Esophagus muscularis mucosa (tissue), 4 donors: ENCODE results near the gene BPIFB6. TPM values are rescaled to one million over a fixed set of nuclear protein-coding genes. Genes with fewer than 3 reads are reported as not detected.

ENCODE experiments used
- DNase-seq: peaks from one replicate; pipeline ENCODE4 v3.0.0-alpha.2; 2017; ENCODE audit errors: extremely low spot score
- H3K27ac ChIP-seq, 4 donors: fragments of 200-600 bp; sonication (generic); replicated peaks in 1 of 4; 1 replicate in 3 of 4; 2 replicates in 1 of 4; pipeline ENCODE4 v1.5.1; 2016 to 2019; ENCODE audit warnings: mild to moderate bottlenecking in 1 of 4
- H3K27me3 ChIP-seq, 4 donors: fragments of 200-600 bp; sonication (generic); one replicate each; pipeline versions ENCODE4 v1.5.1 to v1.6.0; 2016 to 2019
- H3K36me3 ChIP-seq, 4 donors: fragments of 200-600 bp; sonication (generic); one replicate each; pipeline ENCODE4 v1.5.1; 2016 to 2019
- H3K4me1 ChIP-seq, 4 donors: fragments of 200-600 bp; sonication (generic); one replicate each; pipeline ENCODE4 v1.5.1; 2016 to 2019
- H3K4me3 ChIP-seq, 4 donors: fragments of 200-600 bp; sonication (generic); 1 replicate in 2 of 4; 2 replicates in 2 of 4; pipeline ENCODE4 v1.5.1; 2016 to 2019; ENCODE audit warnings: mild to moderate bottlenecking in 4 of 4, moderate library complexity in 1 of 4
- H3K9me3 ChIP-seq, 4 donors: fragments of 200-600 bp; sonication (generic); 1 replicate in 3 of 4; 2 replicates in 1 of 4; pipeline ENCODE4 v1.5.1; 2016 to 2019
- CTCF ChIP-seq, 3 experiments: fragments of 200-600 bp in 2 of 3; fragments of 450-650 bp in 1 of 3; sonication (generic) in 2 of 3; IDR thresholded peaks; one replicate each; pipeline ENCODE4 v1.5.1; 2017 to 2019; ENCODE audit warnings: antibody characterized with exemption in 3 of 3, mild to moderate bottlenecking in 2 of 3, moderate library complexity in 1 of 3
- EP300 ChIP-seq: sonication (generic); formaldehyde crosslinking; IDR thresholded peaks from one replicate; pipeline ENCODE4 v1.6.1; 2017; ENCODE audit warnings: antibody characterized with exemption
- POLR2A ChIP-seq: fragments of 450-650 bp; IDR thresholded peaks from one replicate; pipeline ENCODE4 v1.6.1; 2017; ENCODE audit warnings: antibody characterized with exemption, moderate library complexity, mild to moderate bottlenecking, low read depth
- POLR2AphosphoS5 ChIP-seq, 2 donors: sonication (generic); formaldehyde crosslinking; IDR thresholded peaks; one replicate each; pipeline ENCODE4 v1.6.1; 2017; ENCODE audit warnings: antibody characterized with exemption in 2 of 2
- WGBS: methylation state at CpG from one replicate; pipeline ENCODE4 v1.1.5; 2018; 5-methylcytosine and 5-hydroxymethylcytosine counted together
- intact Hi-C: fragments of 100-400 bp; cut with DNase I; formaldehyde crosslinking; loops from one replicate; pipeline ENCODE4 v1.15.1; 2023
- total RNA-seq, 4 donors: library from RNA; depleted of rRNA; stranded (reverse); fragments of >200 nt; gene quantifications; one replicate each; pipeline versions ENCODE4 v1.1.0 to v1.2.1, GENCODE V29; 2016

Gene BPIFB6
- total RNA-seq, 4 donors from 2014 or later: not detected

DNA sequence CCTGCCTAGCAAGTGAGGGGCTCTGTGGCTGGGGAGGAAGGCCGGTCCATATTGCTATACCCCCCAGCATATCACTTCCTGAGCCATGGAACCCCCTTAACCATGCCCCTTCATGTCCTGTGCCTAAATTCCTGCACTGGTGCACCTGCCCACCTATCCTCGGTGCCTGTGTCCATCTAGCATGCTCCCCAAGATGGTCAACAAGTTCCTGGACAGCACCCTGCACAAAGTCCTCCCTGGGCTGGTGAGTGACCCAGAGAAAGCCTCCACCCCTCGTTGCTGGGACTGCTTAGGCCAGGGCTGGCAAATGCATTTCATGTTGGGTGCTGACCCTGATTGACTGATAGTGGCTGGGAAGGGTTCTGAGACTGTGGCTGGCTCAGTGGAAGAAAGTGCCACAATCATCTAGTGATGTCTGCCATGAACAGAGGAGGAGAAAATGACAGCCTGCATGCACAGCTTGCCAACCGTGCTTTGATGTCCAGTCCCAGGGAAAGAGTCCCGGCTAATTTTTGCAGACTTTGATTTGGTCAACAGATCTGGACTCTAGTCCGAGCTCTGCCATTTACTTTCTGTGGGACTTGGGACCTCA, 3.5 kb downstream of the BPIFB6 start:
- WGBS: 88% methylated on average over 4 of the region's 6 CpGs
- intact Hi-C loops: no loop called here
- Histone ChIP-seq H3K9me3 (peaks cover 0 to 15% (median 0%) of the 10 kb centered on the region in 4 donors), H3K27ac (no peak overlapping the region), H3K36me3 (no peaks in the 10 kb centered on the region), H3K4me3 (no peak overlapping the region), H3K4me1 (no peaks in the 10 kb centered on the region), H3K27me3 (peaks cover 0 to 9% (median 0%) of the 10 kb centered on the region in 4 donors)
- TF ChIP-seq POLR2A (no peak), EP300 (no peak), POLR2AphosphoS5 (IDR thresholded peaks at IDR 0.05) (no peak), CTCF (IDR thresholded peaks at IDR 0.05) (no peak)
- DNase-seq: no peak

DNA sequence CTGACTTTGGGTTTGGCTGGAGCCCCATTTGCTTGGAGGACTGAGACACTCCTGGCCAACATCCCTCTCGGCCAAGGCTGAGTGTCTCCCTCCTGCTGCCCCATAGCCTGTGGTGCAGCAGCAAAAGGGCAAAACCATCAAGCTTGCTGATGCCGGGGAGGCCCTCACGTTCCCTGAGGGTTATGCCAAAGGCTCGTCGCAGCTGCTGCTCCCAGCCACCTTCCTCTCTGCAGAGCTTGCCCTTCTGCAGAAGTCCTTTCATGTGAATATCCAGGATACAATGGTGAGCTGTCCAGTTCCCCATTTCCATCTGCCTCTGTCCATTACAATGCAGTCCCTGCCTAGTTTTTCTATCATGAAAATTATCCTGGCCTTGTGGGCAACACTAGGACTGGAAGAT, 6.0 kb downstream of the BPIFB6 start:
- TF ChIP-seq POLR2A: no peak
- no peak for TF ChIP-seq POLR2AphosphoS5 (IDR thresholded peaks at IDR 0.05)
- no peak for TF ChIP-seq EP300
- no peak for TF ChIP-seq CTCF (IDR thresholded peaks at IDR 0.05)
- WGBS: 66% methylated on average over 4 of the region's 5 CpGs
- Histone ChIP-seq H3K36me3 (no peaks in the 10 kb centered on the region), H3K27ac (no peak overlapping the region), H3K9me3 (peaks cover 0 to 15% (median 0%) of the 10 kb centered on the region in 4 donors), H3K4me1 (no peaks in the 10 kb centered on the region), H3K27me3 (peaks cover 0 to 6% (median 0%) of the 10 kb centered on the region in 4 donors), H3K4me3 (no peak overlapping the region)
- no peak for DNase-seq
- intact Hi-C loops: no loop called here

GRCh38 chr20:33038243-33038642, 6.8 kb downstream of the BPIFB6 start:
- Histone ChIP-seq H3K4me1 (no peaks in the 10 kb centered on the region), H3K27ac (no peak overlapping the region), H3K4me3 (no peak overlapping the region), H3K9me3 (peaks cover 0 to 9% (median 0%) of the 10 kb centered on the region in 4 donors), H3K27me3 (peaks cover 0 to 4% (median 0%) of the 10 kb centered on the region in 4 donors), H3K36me3 (no peaks in the 10 kb centered on the region)
- no peak for TF ChIP-seq POLR2AphosphoS5 (IDR thresholded peaks at IDR 0.05)
- TF ChIP-seq POLR2A: no peak
- TF ChIP-seq EP300: no peak
- no peak for TF ChIP-seq CTCF (IDR thresholded peaks at IDR 0.05)
- DNase-seq: no peak
- WGBS: 87% methylated on average over 4 of the region's 4 CpGs
- intact Hi-C loops: no loop called here

DNA sequence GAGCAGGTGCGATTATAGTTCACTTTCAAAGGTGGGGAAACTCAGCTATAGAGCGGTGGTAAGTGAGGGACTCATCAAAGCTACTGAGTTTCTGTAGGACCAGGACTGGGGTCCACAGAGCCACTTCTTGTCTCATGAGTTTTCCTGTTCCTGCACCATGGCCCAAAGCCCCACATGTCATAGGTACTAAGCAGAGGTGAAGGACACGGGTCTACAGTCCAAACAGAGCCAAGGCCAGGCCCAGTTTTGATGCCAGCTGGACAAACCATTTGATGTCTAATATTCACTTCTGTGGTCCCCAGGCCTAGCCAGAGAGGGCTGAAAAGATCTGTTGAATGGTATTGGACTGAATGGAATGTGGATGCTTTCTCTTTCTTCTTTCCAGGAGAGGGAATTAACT, 11.0 kb downstream of the BPIFB6 start:
- DNase-seq: no peak
- Histone ChIP-seq H3K9me3 (peaks cover 0 to 15% (median 9%) of the 10 kb centered on the region in 4 donors), H3K4me3 (no peak overlapping the region), H3K27me3 (peaks cover 0 to 4% (median 0%) of the 10 kb centered on the region in 4 donors), H3K36me3 (no peaks in the 10 kb centered on the region), H3K4me1 (no peaks in the 10 kb centered on the region), H3K27ac (no peak overlapping the region)
- TF ChIP-seq EP300: no peak
- TF ChIP-seq CTCF (IDR thresholded peaks at IDR 0.05): no peak
- TF ChIP-seq POLR2A: no peak
- no peak for TF ChIP-seq POLR2AphosphoS5 (IDR thresholded peaks at IDR 0.05)
- 93% methylated on average over 3 of the region's 3 CpGs for WGBS
- intact Hi-C loops: no loop called here
